HUES64 (cell line): ENCODE measurements around the gene ARSH. TPM values are rescaled to one million over a fixed set of nuclear protein-coding genes. Genes with fewer than 3 reads are reported as not detected.
A peak's percentile ranks its signal among the peaks of the same experiment; 100 is the strongest.
"Not testable (repeated sequence)": the region's sequence is repeated elsewhere in the genome, so short reads cannot be mapped to it uniquely, and the experiment has no call there.

Experiments used
- H3K27ac ChIP-seq: 2 replicates; pipeline ENCODE4 v1.7.0; 2013; ENCODE audit warnings: low read depth, low read length, inconsistent platforms
- H3K27me3 ChIP-seq: 2 replicates; pipeline ENCODE4 v1.6.1; 2013; ENCODE audit warnings: mild to moderate bottlenecking, low read length; ENCODE audit not compliant: insufficient read depth
- H3K36me3 ChIP-seq: 2 replicates; pipeline ENCODE4 v1.6.1; 2013; ENCODE audit warnings: mild to moderate bottlenecking, low read length; ENCODE audit not compliant: insufficient read depth
- H3K4me1 ChIP-seq: 2 replicates; pipeline ENCODE4 v1.6.1; 2013; ENCODE audit warnings: mild to moderate bottlenecking, low read length, moderate library complexity; ENCODE audit not compliant: insufficient read depth
- H3K4me3 ChIP-seq: 2 replicates; pipeline ENCODE4 v1.5.1; 2013; ENCODE audit warnings: mild to moderate bottlenecking, low read length, moderate library complexity
- H3K9ac ChIP-seq: 2 replicates; pipeline ENCODE4 v1.6.1; 2013; ENCODE audit warnings: mild to moderate bottlenecking, low read depth, low read length
- H3K9me3 ChIP-seq: 2 replicates; pipeline ENCODE4 v1.6.1; 2013; ENCODE audit warnings: low read depth, low read length; ENCODE audit not compliant: insufficient read depth
- WGBS: fragments of 150-250, 120-280 bp; methylation state at CpG from one replicate; pipeline ENCODE4 v1.1.7; 2013; ENCODE audit warnings: missing lambda C conversion rate; 5-methylcytosine and 5-hydroxymethylcytosine counted together
- polyA plus RNA-seq, 2 experiments: library from polyadenylated mRNA; stranded (reverse); fragments of 50-300 nt; gene quantifications; one replicate each; pipeline ENCODE4 v1.2.3, GENCODE V29; 2013

ARSH gene
- not detected for polyA plus RNA-seq (2013, experiment 1 of 2)
- not detected for polyA plus RNA-seq (2013, experiment 2 of 2)

DNA sequence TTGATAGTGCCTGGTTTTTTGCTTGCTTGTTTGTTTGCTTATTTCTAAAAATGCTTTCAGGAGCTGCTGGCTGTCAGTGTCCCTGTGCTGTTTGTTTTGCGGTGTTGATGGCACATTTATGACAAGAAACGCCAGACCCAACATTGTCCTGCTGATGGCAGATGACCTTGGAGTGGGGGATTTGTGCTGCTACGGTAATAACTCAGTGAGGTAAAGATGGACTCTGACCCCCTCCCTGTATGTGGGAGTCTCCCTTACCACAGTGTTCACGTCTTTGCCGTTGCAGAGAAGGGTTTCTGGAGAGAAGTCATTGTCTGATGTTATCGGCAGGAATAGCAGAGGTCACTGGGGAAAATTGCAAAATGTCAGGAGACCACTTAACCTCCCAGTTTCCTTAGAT lies at the start of gene ARSH:
Gene ARSH, plus strand, starts transcription at position 52 of the 400 bp plus-strand sequence. Its CDS starts 67 bp downstream, at position 119.
- 0 out of 2 replicates have a peak, but pooled peaks cover 5% of the 10 kb centered on the region for H3K9me3 ChIP-seq
- no peaks in the 10 kb centered on the region for H3K36me3 ChIP-seq
- WGBS: 93% methylated on average over 6 of the region's 6 CpGs
- no peak within 1 kb of the TSS for H3K27ac ChIP-seq
- H3K4me3 ChIP-seq: no peak within 1 kb of the TSS
- no peaks in the 10 kb centered on the region for H3K27me3 ChIP-seq
- H3K4me1 ChIP-seq: no peaks in the 10 kb centered on the region
- no peak within 1 kb of the TSS for H3K9ac ChIP-seq

DNA sequence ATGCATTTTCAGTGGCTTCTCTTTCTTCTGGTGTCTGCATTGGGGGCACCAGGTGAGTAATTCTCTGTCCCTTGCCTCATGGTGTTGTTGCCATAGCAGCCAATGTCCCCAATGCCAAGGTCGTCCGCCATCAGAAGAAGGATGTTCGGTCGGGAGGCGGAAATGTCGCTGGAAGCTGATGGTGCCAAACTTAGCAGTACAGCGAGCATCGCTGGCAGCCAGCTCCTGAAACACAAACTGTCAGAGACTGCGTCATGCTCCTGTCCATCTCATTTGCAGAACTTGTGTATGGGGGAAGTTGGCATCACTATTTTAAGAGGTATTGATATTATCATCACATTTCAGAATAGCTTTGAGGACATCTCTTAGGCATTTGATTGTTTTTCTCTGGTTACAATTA lies 48.1 kb upstream of the ARSH start:
- Histone ChIP-seq H3K27ac (no peak overlapping the region), H3K4me1 (peaks cover 21% of the 10 kb centered on the region), H3K9ac (no peak overlapping the region), H3K36me3 (peaks cover 4% of the 10 kb centered on the region), H3K4me3 (no peak overlapping the region), H3K9me3 (no peaks in the 10 kb centered on the region), H3K27me3 (no peaks in the 10 kb centered on the region)
- 98% methylated on average over 9 of the region's 9 CpGs for WGBS

DNA sequence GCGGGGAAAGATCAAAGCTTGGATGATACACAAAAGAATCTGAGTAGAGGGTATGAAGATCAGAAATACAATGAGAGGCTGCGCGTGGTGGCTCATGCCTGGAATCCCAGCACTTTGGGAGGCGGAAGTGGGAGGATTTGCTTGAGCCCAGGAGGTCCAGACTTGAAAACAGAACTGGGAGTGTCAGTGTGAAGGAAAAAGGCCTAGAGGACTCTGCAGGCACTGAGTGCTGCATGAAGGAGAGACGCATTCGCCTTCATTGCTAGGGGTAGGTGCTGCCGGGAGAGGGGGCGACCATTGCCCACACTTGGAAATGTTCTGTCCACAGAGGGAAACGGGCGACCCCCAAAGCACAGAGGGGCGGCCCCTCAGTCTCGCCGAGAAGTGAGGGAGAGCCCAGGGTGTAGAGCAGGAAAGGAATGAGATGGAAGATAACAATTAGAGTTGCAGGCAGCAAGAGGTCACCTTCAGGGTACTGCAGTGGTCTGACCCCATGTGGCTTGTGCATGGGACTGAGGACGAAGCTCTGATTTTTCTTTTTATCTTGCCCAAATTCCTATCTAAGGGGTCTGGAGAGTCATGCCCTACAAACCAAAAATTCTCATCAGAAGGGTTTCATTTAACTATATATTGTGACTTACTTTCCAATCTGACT lies 45.4 kb upstream of the ARSH start:
- no peaks in the 10 kb centered on the region for H3K27me3 ChIP-seq
- H3K4me3 ChIP-seq: no peak overlapping the region
- WGBS: 18% methylated on average over 14 of the region's 14 CpGs
- peaks cover 4% of the 10 kb centered on the region for H3K36me3 ChIP-seq
- H3K27ac ChIP-seq: peak overlapping the region; percentile 90; the same call in 1 of the 2 replicates
- H3K4me1 ChIP-seq: peaks cover 22% of the 10 kb centered on the region
- 0 out of 2 replicates have a peak overlapping the region, but pooled peaks have one; percentile 47 for H3K9ac ChIP-seq
- H3K9me3 ChIP-seq: no peaks in the 10 kb centered on the region

GRCh38 chrX:2962381-2962780 lies 44.0 kb upstream of the ARSH start:
- Histone ChIP-seq H3K9ac (no peak overlapping the region; the same call in 1 of the 2 replicates), H3K27ac (peak overlapping the region; percentile 88), H3K27me3 (no peaks in the 10 kb centered on the region), H3K4me3 (peak overlapping the region; percentile 32; the same call in 1 of the 2 replicates), H3K4me1 (peaks cover 22% of the 10 kb centered on the region), H3K9me3 (no peaks in the 10 kb centered on the region), H3K36me3 (peaks cover 4% of the 10 kb centered on the region)
- 13% methylated on average over 11 of the region's 11 CpGs for WGBS

DNA sequence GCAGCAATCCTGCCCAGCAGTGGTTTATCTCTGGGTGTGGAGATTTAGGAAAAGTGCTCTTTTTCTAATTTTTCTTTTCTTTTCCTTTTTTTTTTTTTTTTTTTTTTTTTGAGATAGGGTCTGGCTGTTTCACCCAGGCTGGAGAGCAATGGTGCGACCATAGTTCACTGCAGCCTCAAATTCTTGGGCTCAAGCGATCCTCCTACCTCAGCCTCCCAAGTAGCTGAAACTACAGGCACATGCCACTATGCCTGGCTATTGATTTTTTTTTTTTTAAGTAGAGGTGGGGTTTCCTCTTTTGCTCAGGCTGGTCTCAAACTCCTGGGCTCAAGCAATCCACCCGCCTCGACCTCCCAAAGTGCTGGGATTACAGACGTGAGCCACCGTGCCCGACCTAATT lies 42.9 kb upstream of the ARSH start:
- H3K4me3 ChIP-seq, H3K36me3 ChIP-seq, H3K27me3 ChIP-seq, H3K9me3 ChIP-seq, H3K9ac ChIP-seq: not testable (repeated sequence)
- WGBS: 65% methylated on average over 4 of the region's 7 CpGs
- Histone ChIP-seq H3K27ac (peak overlapping the region; percentile 88; the same call in 1 of the 2 replicates), H3K4me1 (peaks cover 26% of the 10 kb centered on the region)

DNA sequence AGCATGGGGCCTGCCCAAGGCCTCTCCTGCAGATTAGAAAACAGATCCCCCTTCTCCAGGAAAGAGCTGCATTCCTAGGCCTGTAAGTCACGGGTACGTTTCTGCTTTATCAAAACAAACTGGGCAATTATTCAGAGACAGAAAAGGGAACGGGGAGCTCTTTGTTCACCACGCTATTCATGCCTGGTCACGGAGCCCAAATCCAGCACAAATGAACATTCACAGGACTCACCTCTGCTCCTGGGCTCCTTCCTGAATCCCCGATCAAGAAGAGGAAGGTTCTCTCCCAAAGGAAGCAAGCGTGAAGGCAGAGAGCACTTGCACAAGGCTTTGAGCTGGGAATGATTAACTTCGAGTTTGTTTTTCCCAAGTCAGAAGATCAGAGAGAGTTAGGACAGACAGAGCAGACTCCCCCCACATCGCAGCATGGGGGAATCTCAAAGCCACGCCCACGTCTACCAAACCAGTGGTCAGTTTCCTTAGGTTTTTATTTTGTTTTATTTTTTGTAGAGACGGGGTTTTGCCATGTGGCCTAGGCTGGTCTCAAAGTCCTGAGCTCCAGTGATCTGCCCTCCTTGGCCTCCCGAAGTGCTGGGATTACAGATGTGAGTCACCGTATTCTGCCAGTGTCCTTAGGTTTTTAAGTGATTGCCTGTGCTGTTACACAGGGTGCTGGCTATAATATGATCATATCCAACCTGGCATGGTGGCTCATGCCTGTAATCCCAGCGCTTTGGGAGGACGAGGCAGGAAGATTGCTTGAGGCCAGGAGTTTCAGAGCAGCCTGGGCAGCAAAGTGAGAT lies 42.2 kb upstream of the ARSH start:
- peak overlapping the region; percentile 57; the same call in 1 of the 2 replicates for H3K9ac ChIP-seq
- H3K4me3 ChIP-seq: peak overlapping the region; percentile 35
- not testable (repeated sequence) for H3K9me3 ChIP-seq, H3K36me3 ChIP-seq, H3K27me3 ChIP-seq
- H3K4me1 ChIP-seq: peaks cover 27% of the 10 kb centered on the region
- 38% methylated on average over 12 of the region's 16 CpGs for WGBS
- peak overlapping the region; percentile 68; the same call in 1 of the 2 replicates for H3K27ac ChIP-seq

GRCh38 chrX:2965965-2966364 lies 40.4 kb upstream of the ARSH start:
- Histone ChIP-seq H3K4me3 (no peak overlapping the region), H3K4me1 (peaks cover 19% of the 10 kb centered on the region), H3K9ac (no peak overlapping the region), H3K27me3 (no peaks in the 10 kb centered on the region), H3K36me3 (no peaks in the 10 kb centered on the region), H3K9me3 (no peaks in the 10 kb centered on the region), H3K27ac (no peak overlapping the region)
- WGBS: 88% methylated on average over 5 of the region's 6 CpGs

DNA sequence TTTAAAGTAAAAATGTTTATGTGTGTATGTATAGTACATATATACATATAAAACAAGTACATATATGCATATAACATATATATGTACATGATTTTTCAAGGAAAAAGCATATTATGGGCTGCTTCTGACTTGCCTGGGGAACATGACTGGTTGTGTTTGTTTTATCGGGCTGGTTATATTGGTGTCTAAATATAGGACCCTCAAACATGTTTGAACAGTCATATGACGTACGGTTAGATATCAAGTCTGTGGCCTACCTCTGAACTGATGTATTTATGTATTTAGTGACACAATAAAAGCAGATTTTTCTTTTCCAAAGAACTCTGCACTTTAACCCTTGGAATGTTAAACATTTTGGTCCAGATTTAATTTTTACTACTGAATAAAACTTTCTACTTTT lies 39.3 kb upstream of the ARSH start:
- Histone ChIP-seq H3K4me3 (no peak overlapping the region), H3K27ac (no peak overlapping the region), H3K27me3 (no peaks in the 10 kb centered on the region), H3K9me3 (no peaks in the 10 kb centered on the region), H3K4me1 (peaks cover 17% of the 10 kb centered on the region), H3K9ac (no peak overlapping the region), H3K36me3 (no peaks in the 10 kb centered on the region)
- WGBS: 100% methylated on average over 1 of the region's 3 CpGs

DNA sequence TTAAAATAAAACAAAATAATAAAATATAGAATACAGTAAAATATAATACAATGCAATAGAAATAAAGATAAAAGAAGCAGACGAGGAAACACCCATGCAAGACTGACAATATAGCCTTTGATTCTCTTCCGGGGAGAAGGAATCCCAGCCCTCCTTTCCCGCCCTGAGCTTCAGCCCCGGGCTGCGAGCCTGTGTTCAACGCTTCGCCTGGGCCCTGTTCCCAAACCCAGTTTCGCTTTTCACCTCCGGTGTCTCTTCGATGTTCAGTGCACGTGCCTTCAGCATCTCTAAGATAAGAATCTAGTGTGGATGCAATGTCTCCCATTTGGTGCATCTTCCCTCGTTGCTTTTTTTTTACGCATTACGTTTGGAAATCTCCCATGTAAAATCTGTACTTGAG lies 38.8 kb upstream of the ARSH start:
- WGBS: 95% methylated on average over 11 of the region's 14 CpGs
- H3K4me3 ChIP-seq: no peak overlapping the region
- H3K27ac ChIP-seq: no peak overlapping the region
- H3K4me1 ChIP-seq: peaks cover 11% of the 10 kb centered on the region; the same call in 1 of the 2 replicates
- H3K9me3 ChIP-seq: no peaks in the 10 kb centered on the region
- H3K27me3 ChIP-seq: no peaks in the 10 kb centered on the region
- no peak overlapping the region for H3K9ac ChIP-seq
- no peaks in the 10 kb centered on the region for H3K36me3 ChIP-seq

GRCh38 chrX:2967998-2968909 lies 38.1 kb upstream of the ARSH start:
- no peaks in the 10 kb centered on the region for H3K9me3 ChIP-seq
- no peak overlapping the region for H3K27ac ChIP-seq
- no peaks in the 10 kb centered on the region for H3K27me3 ChIP-seq
- 87% methylated on average over 27 of the region's 27 CpGs for WGBS
- H3K4me1 ChIP-seq: peaks cover 5% of the 10 kb centered on the region; the same call in 1 of the 2 replicates
- no peaks in the 10 kb centered on the region for H3K36me3 ChIP-seq
- no peak overlapping the region for H3K9ac ChIP-seq
- H3K4me3 ChIP-seq: no peak overlapping the region
